Endodermal cell (in vitro differentiated cells): Measurements from ENCODE around the gene LSM14B. TPM values are rescaled to one million over a fixed set of nuclear protein-coding genes. Genes with fewer than 3 reads are reported as not detected.
"Not testable (repeated sequence)": the region's sequence is repeated elsewhere in the genome, so short reads cannot be mapped to it uniquely, and the experiment has no call there.

ENCODE experiments used
- DNase-seq: peaks from one replicate; pipeline ENCODE4 v3.0.0-alpha.2; 2017
- H3K27ac ChIP-seq: 2 replicates; pipeline ENCODE4 v1.5.1; 2013; ENCODE audit warnings: mild to moderate bottlenecking, low read depth, low read length, moderate library complexity
- H3K27me3 ChIP-seq: 2 replicates; pipeline ENCODE4 v1.6.1; 2013; ENCODE audit warnings: mild to moderate bottlenecking, low read length, moderate library complexity; ENCODE audit not compliant: insufficient read depth, control insufficient read depth, poor library complexity, severe bottlenecking
- H3K36me3 ChIP-seq: 2 replicates; pipeline ENCODE4 v1.7.0; 2013; ENCODE audit warnings: mild to moderate bottlenecking, low read length, moderate library complexity; ENCODE audit not compliant: control insufficient read depth, insufficient read depth
- H3K4me1 ChIP-seq: one replicate; pipeline ENCODE4 v1.7.0; 2013; ENCODE audit warnings: low read length; ENCODE audit not compliant: control insufficient read depth, insufficient read depth
- H3K4me3 ChIP-seq: 2 replicates; pipeline ENCODE4 v1.5.1; 2013; ENCODE audit warnings: mild to moderate bottlenecking, low read length, moderate library complexity
- H3K9ac ChIP-seq: 2 replicates; pipeline ENCODE4 v1.6.1; 2013; ENCODE audit warnings: mild to moderate bottlenecking, low read length, moderate library complexity; ENCODE audit not compliant: poor library complexity, severe bottlenecking; ENCODE audit errors: extremely low read depth
- H3K9me3 ChIP-seq: 2 replicates; pipeline ENCODE4 v1.6.1; 2013; ENCODE audit warnings: mild to moderate bottlenecking, low read length, moderate library complexity; ENCODE audit not compliant: control insufficient read depth
- H3K27ac Mint-ChIP-seq: 2 replicates; pipeline ENCODE4 v1.8.0; 2020; ENCODE audit warnings: mixed read lengths
- H3K27me3 Mint-ChIP-seq: 2 replicates; pipeline ENCODE4 v1.8.0; 2021; ENCODE audit warnings: mild to moderate bottlenecking, mixed read lengths; ENCODE audit not compliant: insufficient read depth
- H3K36me3 Mint-ChIP-seq: 2 replicates; pipeline ENCODE4 v1.8.0; 2020; ENCODE audit warnings: low read depth, mixed read lengths
- H3K4me1 Mint-ChIP-seq: 2 replicates; pipeline ENCODE4 v1.8.0; 2020; ENCODE audit warnings: mixed read lengths
- H3K4me3 Mint-ChIP-seq: 2 replicates; pipeline ENCODE4 v1.8.0; 2020; ENCODE audit warnings: mild to moderate bottlenecking, moderate library complexity, mixed read lengths
- H3K9me3 Mint-ChIP-seq: 2 replicates; pipeline ENCODE4 v1.8.0; 2020; ENCODE audit warnings: mild to moderate bottlenecking, mixed read lengths
- CTCF ChIP-seq: fragments of 200-600 bp; sonication (generic); conservative IDR thresholded peaks from 2 replicates; pipeline ENCODE4 v1.5.0; 2021; ENCODE audit warnings: antibody characterized with exemption, mild to moderate bottlenecking
- WGBS, 2 experiments: methylation state at CpG; one replicate each; pipeline versions ENCODE4 v1.1.5 to v1.1.7; 2013; ENCODE audit warnings: missing lambda C conversion rate in 2 of 2, mixed read lengths in 1 of 2; ENCODE audit not compliant: insufficient coverage in 1 of 2, insufficient read length in 1 of 2; 5-methylcytosine and 5-hydroxymethylcytosine counted together
- total RNA-seq, 2 donors: library from RNA; stranded (reverse); fragmentation: NEBNext Ultra II Directional in 1 of 2; extraction: Animal tissue kit (Norgen Biotek cat#: 25700) in 1 of 2; gene quantifications; 2 replicates in 1 of 2; 3 replicates in 1 of 2; pipeline ENCODE4 v1.2.1, GENCODE V29; 2021

The LSM14B gene
- total RNA-seq, 2 donors from 2014 or later = 89.1 to 91.1 TPM

DNA sequence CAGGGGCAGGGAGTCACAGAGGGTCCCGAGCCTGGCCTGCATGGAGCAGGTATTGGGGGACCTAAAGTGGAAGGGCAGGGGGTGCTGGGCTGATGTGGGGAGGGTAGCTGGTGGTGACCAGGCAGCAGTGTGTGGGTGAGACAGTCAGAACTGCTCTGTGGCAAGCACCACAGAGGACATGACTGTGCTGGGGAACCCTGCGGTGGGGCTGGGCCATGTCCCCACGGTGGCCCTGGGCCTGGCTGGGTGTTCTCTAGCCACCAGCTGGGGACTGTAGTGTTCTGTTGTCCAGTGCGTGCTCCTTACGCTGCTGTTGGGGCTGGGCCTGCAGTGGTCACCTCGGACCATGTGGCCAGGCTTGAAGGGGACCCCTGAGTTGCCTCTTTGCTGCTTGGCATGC is 24.9 kb downstream of the LSM14B start:
- H3K36me3 Mint-ChIP-seq = peaks cover 22% of the 10 kb centered on the region
- Histone ChIP-seq H3K9ac (no peak overlapping the region), H3K4me3 (no peak overlapping the region), H3K36me3 (peaks cover 17% of the 10 kb centered on the region), H3K9me3 (no peaks in the 10 kb centered on the region), H3K27me3 (no peaks in the 10 kb centered on the region), H3K4me1 (peaks cover 8% of the 10 kb centered on the region), H3K27ac (no peak overlapping the region)
- H3K4me1 Mint-ChIP-seq = peaks cover 17% of the 10 kb centered on the region
- H3K4me3 Mint-ChIP-seq = no peak overlapping the region
- H3K27me3 Mint-ChIP-seq = no peaks in the 10 kb centered on the region
- H3K27ac Mint-ChIP-seq = peak overlapping the region; percentile 21
- no peaks in the 10 kb centered on the region for H3K9me3 Mint-ChIP-seq
- WGBS, 2 experiments = 92 to 98% methylated on average over 6 of the region's 6 CpGs
- DNase-seq = no peak
- no peak for TF ChIP-seq CTCF

- Histone ChIP-seq H3K4me1 (peaks cover 8% of the 10 kb centered on the region), H3K9me3 (no peaks in the 10 kb centered on the region), H3K36me3 (peaks cover 21% of the 10 kb centered on the region), H3K9ac (no peak overlapping the region), H3K4me3 (no peak overlapping the region), H3K27me3 (no peaks in the 10 kb centered on the region), H3K27ac (no peak overlapping the region)
- Mint-ChIP-seq H3K4me3 (no peak overlapping the region), H3K27ac (peak overlapping the region; percentile 21), H3K9me3 (peaks cover 2% of the 10 kb centered on the region), H3K36me3 (peaks cover 26% of the 10 kb centered on the region), H3K27me3 (no peaks in the 10 kb centered on the region), H3K4me1 (peaks cover 15% of the 10 kb centered on the region)
- no peak for TF ChIP-seq CTCF
- WGBS, 2 experiments = 94% methylated on average over 9 of the region's 9 CpGs; no CpG with 5 or more reads in 1 of the 2 experiments
- DNase-seq = no peak
Measured at GRCh38 chr20:62147528-62147927, 25.3 kb downstream of the LSM14B start.

DNA sequence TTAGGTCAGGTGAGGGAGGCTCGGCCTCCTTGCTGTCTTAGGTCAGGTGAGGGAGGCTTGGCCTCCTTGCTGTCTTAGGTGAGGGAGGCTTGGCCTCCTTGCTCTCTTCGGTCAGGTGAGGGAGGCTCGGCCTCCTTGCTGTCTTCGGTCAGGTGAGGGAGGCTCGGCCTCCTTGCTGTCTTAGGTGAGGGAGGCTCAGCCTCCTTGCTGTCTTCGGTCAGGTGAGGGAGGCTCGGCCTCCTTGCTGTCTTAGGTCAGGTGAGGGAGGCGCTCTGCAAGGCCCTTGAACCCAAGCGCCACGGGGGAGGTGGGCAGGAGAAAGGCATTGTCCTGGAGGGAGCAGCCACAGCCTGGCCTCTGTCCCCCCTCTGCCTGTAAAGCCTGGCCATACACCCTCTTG is 26.1 kb downstream of the LSM14B start:
- peaks cover 35% of the 10 kb centered on the region for H3K36me3 Mint-ChIP-seq
- not testable (repeated sequence) for H3K9me3 Mint-ChIP-seq, H3K4me3 ChIP-seq, DNase-seq, H3K27ac Mint-ChIP-seq, H3K9me3 ChIP-seq, H3K27ac ChIP-seq, H3K4me3 Mint-ChIP-seq, H3K27me3 ChIP-seq, H3K9ac ChIP-seq, H3K4me1 ChIP-seq, H3K27me3 Mint-ChIP-seq
- H3K4me1 Mint-ChIP-seq = peaks cover 15% of the 10 kb centered on the region
- H3K36me3 ChIP-seq = peaks cover 28% of the 10 kb centered on the region
- WGBS, 2 experiments = 89 to 95% methylated on average over 8 to 9 of the region's 10 CpGs

DNA sequence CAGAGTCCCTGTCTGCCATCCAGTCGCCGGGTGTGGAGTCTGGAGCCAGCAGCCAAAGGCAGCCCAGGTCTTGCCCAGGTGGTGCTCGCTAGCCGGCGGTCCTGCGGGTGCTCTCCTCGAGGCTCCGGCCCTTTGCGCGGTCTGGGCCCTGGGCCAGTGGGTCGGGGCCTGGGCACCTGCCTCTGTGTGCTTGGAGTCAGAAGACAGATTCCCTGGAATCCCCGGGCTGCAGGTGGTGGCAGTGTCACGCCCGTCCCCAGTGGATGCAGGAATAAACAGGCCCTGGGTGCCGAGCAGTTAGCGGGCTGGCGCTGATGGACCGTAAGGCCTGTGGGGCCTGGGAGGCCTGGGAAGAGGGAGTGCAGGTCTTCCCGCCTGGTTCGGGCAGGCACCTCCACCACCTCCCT is 26.6 kb downstream of the LSM14B start:
- Histone ChIP-seq H3K9ac (no peak overlapping the region), H3K36me3 (peaks cover 34% of the 10 kb centered on the region), H3K27me3 (no peaks in the 10 kb centered on the region), H3K27ac (peak overlapping the region; percentile 2), H3K4me1 (peaks cover 8% of the 10 kb centered on the region), H3K9me3 (peaks cover 7% of the 10 kb centered on the region), H3K4me3 (no peak overlapping the region)
- Mint-ChIP-seq H3K4me3 (no peak overlapping the region), H3K27ac (no peak overlapping the region), H3K4me1 (peaks cover 15% of the 10 kb centered on the region), H3K9me3 (peaks cover 9% of the 10 kb centered on the region), H3K36me3 (peaks cover 40% of the 10 kb centered on the region), H3K27me3 (no peaks in the 10 kb centered on the region)
- DNase-seq = peak; percentile 56
- 94 to 97% methylated on average over 13 to 19 of the region's 20 CpGs for WGBS, 2 experiments
- TF ChIP-seq CTCF = no peak
